ENCODE measurements around the gene SRSF4.

Gene SRSF4

GRCh38 chr1:29180497-29181412 lies 945 bp downstream of the SRSF4 start:
- Histone ChIP-seq H3K9ac (ENCODE audit: low read length in 2 of 2) (peak overlapping the region; percentile 98 to 99), H3K9me3 (ENCODE audit: control insufficient read depth in 2 of 2, low read length in 2 of 2) (no peaks in the 10 kb centered on the region), H3K4me3 (ENCODE audit: low read length in 2 of 2) (peak overlapping the region; percentile 91), H3K27me3 (ENCODE audit: control insufficient read depth in 1 of 2, insufficient read depth in 2 of 2, low read length in 2 of 2) (no peaks in the 10 kb centered on the region), H3K4me1 (ENCODE audit: control insufficient read depth, insufficient read depth, low read length) (peaks cover 13% of the 10 kb centered on the region), H3K36me3 (ENCODE audit: control insufficient read depth in 2 of 2, insufficient read depth in 2 of 2, low read length in 2 of 2) (peaks cover 0 to 3% of the 10 kb centered on the region in 2 donors), H3K27ac (ENCODE audit: low read length) (peak overlapping the region; percentile 99)

GRCh38 chr1:29179641-29180184 lies 2.0 kb downstream of the SRSF4 start:
- no peak overlapping the region for H3K27ac ChIP-seq (ENCODE audit: low read length)
- H3K27me3 ChIP-seq (ENCODE audit: control insufficient read depth in 1 of 2, insufficient read depth in 2 of 2, low read length in 2 of 2): no peaks in the 10 kb centered on the region
- H3K9me3 ChIP-seq (ENCODE audit: control insufficient read depth in 2 of 2, low read length in 2 of 2): no peaks in the 10 kb centered on the region
- peaks cover 0 to 3% of the 10 kb centered on the region in 2 donors for H3K36me3 ChIP-seq (ENCODE audit: control insufficient read depth in 2 of 2, insufficient read depth in 2 of 2, low read length in 2 of 2)
- H3K4me1 ChIP-seq (ENCODE audit: control insufficient read depth, insufficient read depth, low read length): peaks cover 13% of the 10 kb centered on the region
- H3K4me3 ChIP-seq (ENCODE audit: low read length in 2 of 2): peak overlapping the region; percentile 91
- H3K9ac ChIP-seq (ENCODE audit: low read length in 2 of 2): peak overlapping the region in 1 of 2 donors; percentile 98

GRCh38 chr1:29177022-29177705 lies 4.5 kb downstream of the SRSF4 start:
- Histone ChIP-seq H3K36me3 (ENCODE audit: control insufficient read depth in 2 of 2, insufficient read depth in 2 of 2, low read length in 2 of 2) (peaks cover 0 to 3% of the 10 kb centered on the region in 2 donors), H3K9me3 (ENCODE audit: control insufficient read depth in 2 of 2, low read length in 2 of 2) (no peaks in the 10 kb centered on the region), H3K27ac (ENCODE audit: low read length) (no peak overlapping the region), H3K9ac (ENCODE audit: low read length in 2 of 2) (no peak overlapping the region), H3K4me1 (ENCODE audit: control insufficient read depth, insufficient read depth, low read length) (peaks cover 13% of the 10 kb centered on the region), H3K27me3 (ENCODE audit: control insufficient read depth in 1 of 2, insufficient read depth in 2 of 2, low read length in 2 of 2) (no peaks in the 10 kb centered on the region), H3K4me3 (ENCODE audit: low read length in 2 of 2) (no peak overlapping the region)

- Histone ChIP-seq H3K36me3 (ENCODE audit: control insufficient read depth in 2 of 2, insufficient read depth in 2 of 2, low read length in 2 of 2) (peaks cover 0 to 3% of the 10 kb centered on the region in 2 donors), H3K27ac (ENCODE audit: low read length) (no peak overlapping the region), H3K4me1 (ENCODE audit: control insufficient read depth, insufficient read depth, low read length) (peaks cover 13% of the 10 kb centered on the region), H3K9me3 (ENCODE audit: control insufficient read depth in 2 of 2, low read length in 2 of 2) (no peaks in the 10 kb centered on the region), H3K9ac (ENCODE audit: low read length in 2 of 2) (no peak overlapping the region), H3K27me3 (ENCODE audit: control insufficient read depth in 1 of 2, insufficient read depth in 2 of 2, low read length in 2 of 2) (no peaks in the 10 kb centered on the region), H3K4me3 (ENCODE audit: low read length in 2 of 2) (no peak overlapping the region)
Observed at GRCh38 chr1:29176576-29176975, 5.1 kb downstream of the SRSF4 start.

GRCh38 chr1:29172415-29172939 lies 9.2 kb downstream of the SRSF4 start:
- Histone ChIP-seq H3K27ac (ENCODE audit: low read length) (no peak overlapping the region), H3K27me3 (ENCODE audit: control insufficient read depth in 1 of 2, insufficient read depth in 2 of 2, low read length in 2 of 2) (no peaks in the 10 kb centered on the region), H3K9me3 (ENCODE audit: control insufficient read depth in 2 of 2, low read length in 2 of 2) (no peaks in the 10 kb centered on the region), H3K4me1 (ENCODE audit: control insufficient read depth, insufficient read depth, low read length) (no peaks in the 10 kb centered on the region), H3K4me3 (ENCODE audit: low read length in 2 of 2) (no peak overlapping the region), H3K9ac (ENCODE audit: low read length in 2 of 2) (no peak overlapping the region), H3K36me3 (ENCODE audit: control insufficient read depth in 2 of 2, insufficient read depth in 2 of 2, low read length in 2 of 2) (peaks cover 2 to 5% of the 10 kb centered on the region in 2 donors)

GRCh38 chr1:29171521-29171920 lies 10.2 kb downstream of the SRSF4 start:
- Histone ChIP-seq H3K9ac (ENCODE audit: low read length in 2 of 2) (no peak overlapping the region), H3K4me1 (ENCODE audit: control insufficient read depth, insufficient read depth, low read length) (peaks cover under 1% of the 10 kb centered on the region), H3K9me3 (ENCODE audit: control insufficient read depth in 2 of 2, low read length in 2 of 2) (no peaks in the 10 kb centered on the region), H3K4me3 (ENCODE audit: low read length in 2 of 2) (peak overlapping the region in 1 of 2 donors; percentile 13), H3K36me3 (ENCODE audit: control insufficient read depth in 2 of 2, insufficient read depth in 2 of 2, low read length in 2 of 2) (peaks cover 7 to 8% of the 10 kb centered on the region in 2 donors), H3K27ac (ENCODE audit: low read length) (no peak overlapping the region), H3K27me3 (ENCODE audit: control insufficient read depth in 1 of 2, insufficient read depth in 2 of 2, low read length in 2 of 2) (no peaks in the 10 kb centered on the region)

GRCh38 chr1:29171089-29171488 lies 10.6 kb downstream of the SRSF4 start:
- no peak overlapping the region for H3K9ac ChIP-seq (ENCODE audit: low read length in 2 of 2)
- H3K4me3 ChIP-seq (ENCODE audit: low read length in 2 of 2): peak overlapping the region in 1 of 2 donors; percentile 13
- H3K27me3 ChIP-seq (ENCODE audit: control insufficient read depth in 1 of 2, insufficient read depth in 2 of 2, low read length in 2 of 2): no peaks in the 10 kb centered on the region
- no peak overlapping the region for H3K27ac ChIP-seq (ENCODE audit: low read length)
- no peaks in the 10 kb centered on the region for H3K9me3 ChIP-seq (ENCODE audit: control insufficient read depth in 2 of 2, low read length in 2 of 2)
- H3K4me1 ChIP-seq (ENCODE audit: control insufficient read depth, insufficient read depth, low read length): peaks cover 4% of the 10 kb centered on the region
- H3K36me3 ChIP-seq (ENCODE audit: control insufficient read depth in 2 of 2, insufficient read depth in 2 of 2, low read length in 2 of 2): peaks cover 12% of the 10 kb centered on the region in 2 donors

- H3K4me3 ChIP-seq (ENCODE audit: low read length in 2 of 2): no peak overlapping the region
- H3K27ac ChIP-seq (ENCODE audit: low read length): no peak overlapping the region
- H3K9me3 ChIP-seq (ENCODE audit: control insufficient read depth in 2 of 2, low read length in 2 of 2): no peaks in the 10 kb centered on the region
- H3K4me1 ChIP-seq (ENCODE audit: control insufficient read depth, insufficient read depth, low read length): peaks cover 4% of the 10 kb centered on the region
- no peak overlapping the region for H3K9ac ChIP-seq (ENCODE audit: low read length in 2 of 2)
- H3K27me3 ChIP-seq (ENCODE audit: control insufficient read depth in 1 of 2, insufficient read depth in 2 of 2, low read length in 2 of 2): no peaks in the 10 kb centered on the region
- H3K36me3 ChIP-seq (ENCODE audit: control insufficient read depth in 2 of 2, insufficient read depth in 2 of 2, low read length in 2 of 2): peaks cover 19 to 21% of the 10 kb centered on the region in 2 donors
Observed at GRCh38 chr1:29169976-29170375, 11.7 kb downstream of the SRSF4 start.

GRCh38 chr1:29167904-29168303 lies 13.8 kb downstream of the SRSF4 start:
- peaks cover 19 to 26% of the 10 kb centered on the region in 2 donors for H3K36me3 ChIP-seq (ENCODE audit: control insufficient read depth in 2 of 2, insufficient read depth in 2 of 2, low read length in 2 of 2)
- no peak overlapping the region for H3K27ac ChIP-seq (ENCODE audit: low read length)

GRCh38 chr1:29166291-29166878 lies 15.3 kb downstream of the SRSF4 start:
- H3K4me3 ChIP-seq (ENCODE audit: low read length in 2 of 2): no peak overlapping the region
- no peaks in the 10 kb centered on the region for H3K9me3 ChIP-seq (ENCODE audit: control insufficient read depth in 2 of 2, low read length in 2 of 2)
- no peak overlapping the region for H3K9ac ChIP-seq (ENCODE audit: low read length in 2 of 2)
- no peak overlapping the region for H3K27ac ChIP-seq (ENCODE audit: low read length)
- H3K27me3 ChIP-seq (ENCODE audit: control insufficient read depth in 1 of 2, insufficient read depth in 2 of 2, low read length in 2 of 2): no peaks in the 10 kb centered on the region
- H3K4me1 ChIP-seq (ENCODE audit: control insufficient read depth, insufficient read depth, low read length): peaks cover 4% of the 10 kb centered on the region
- peaks cover 19 to 29% of the 10 kb centered on the region in 2 donors for H3K36me3 ChIP-seq (ENCODE audit: control insufficient read depth in 2 of 2, insufficient read depth in 2 of 2, low read length in 2 of 2)

More at GRCh38 chr1:29167904-29168303, 13.8 kb downstream of the SRSF4 start:
- Histone ChIP-seq H3K4me3 (ENCODE audit: low read length in 2 of 2) (no peak overlapping the region), H3K4me1 (ENCODE audit: control insufficient read depth, insufficient read depth, low read length) (peaks cover 4% of the 10 kb centered on the region), H3K9ac (ENCODE audit: low read length in 2 of 2) (no peak overlapping the region), H3K9me3 (ENCODE audit: control insufficient read depth in 2 of 2, low read length in 2 of 2) (no peaks in the 10 kb centered on the region), H3K27me3 (ENCODE audit: control insufficient read depth in 1 of 2, insufficient read depth in 2 of 2, low read length in 2 of 2) (no peaks in the 10 kb centered on the region)
